GM12874 (cell line): ENCODE results near the gene EWSR1.

Experiments
- TF ChIP-seq, protein P1 (sequence below): IDR thresholded peaks from 2 replicates; pipeline ENCODE4 v1.5.1; 2011; ENCODE audit warnings: low read depth, mild to moderate bottlenecking, control low read depth, low read length, moderate library complexity; ENCODE audit not compliant: insufficient read depth

Gene EWSR1

GRCh38 chr22:29312218-29313125 lies 44.4 kb downstream of the EWSR1 start:
- TF ChIP-seq, protein P1, sequence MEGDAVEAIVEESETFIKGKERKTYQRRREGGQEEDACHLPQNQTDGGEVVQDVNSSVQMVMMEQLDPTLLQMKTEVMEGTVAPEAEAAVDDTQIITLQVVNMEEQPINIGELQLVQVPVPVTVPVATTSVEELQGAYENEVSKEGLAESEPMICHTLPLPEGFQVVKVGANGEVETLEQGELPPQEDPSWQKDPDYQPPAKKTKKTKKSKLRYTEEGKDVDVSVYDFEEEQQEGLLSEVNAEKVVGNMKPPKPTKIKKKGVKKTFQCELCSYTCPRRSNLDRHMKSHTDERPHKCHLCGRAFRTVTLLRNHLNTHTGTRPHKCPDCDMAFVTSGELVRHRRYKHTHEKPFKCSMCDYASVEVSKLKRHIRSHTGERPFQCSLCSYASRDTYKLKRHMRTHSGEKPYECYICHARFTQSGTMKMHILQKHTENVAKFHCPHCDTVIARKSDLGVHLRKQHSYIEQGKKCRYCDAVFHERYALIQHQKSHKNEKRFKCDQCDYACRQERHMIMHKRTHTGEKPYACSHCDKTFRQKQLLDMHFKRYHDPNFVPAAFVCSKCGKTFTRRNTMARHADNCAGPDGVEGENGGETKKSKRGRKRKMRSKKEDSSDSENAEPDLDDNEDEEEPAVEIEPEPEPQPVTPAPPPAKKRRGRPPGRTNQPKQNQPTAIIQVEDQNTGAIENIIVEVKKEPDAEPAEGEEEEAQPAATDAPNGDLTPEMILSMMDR: no peak

GRCh38 chr22:29313126-29313575 lies 45.1 kb downstream of the EWSR1 start:
- TF ChIP-seq, protein P1: peak; percentile 76

GRCh38 chr22:29313576-29314466 lies 45.8 kb downstream of the EWSR1 start:
- TF ChIP-seq, protein P1: no peak

DNA sequence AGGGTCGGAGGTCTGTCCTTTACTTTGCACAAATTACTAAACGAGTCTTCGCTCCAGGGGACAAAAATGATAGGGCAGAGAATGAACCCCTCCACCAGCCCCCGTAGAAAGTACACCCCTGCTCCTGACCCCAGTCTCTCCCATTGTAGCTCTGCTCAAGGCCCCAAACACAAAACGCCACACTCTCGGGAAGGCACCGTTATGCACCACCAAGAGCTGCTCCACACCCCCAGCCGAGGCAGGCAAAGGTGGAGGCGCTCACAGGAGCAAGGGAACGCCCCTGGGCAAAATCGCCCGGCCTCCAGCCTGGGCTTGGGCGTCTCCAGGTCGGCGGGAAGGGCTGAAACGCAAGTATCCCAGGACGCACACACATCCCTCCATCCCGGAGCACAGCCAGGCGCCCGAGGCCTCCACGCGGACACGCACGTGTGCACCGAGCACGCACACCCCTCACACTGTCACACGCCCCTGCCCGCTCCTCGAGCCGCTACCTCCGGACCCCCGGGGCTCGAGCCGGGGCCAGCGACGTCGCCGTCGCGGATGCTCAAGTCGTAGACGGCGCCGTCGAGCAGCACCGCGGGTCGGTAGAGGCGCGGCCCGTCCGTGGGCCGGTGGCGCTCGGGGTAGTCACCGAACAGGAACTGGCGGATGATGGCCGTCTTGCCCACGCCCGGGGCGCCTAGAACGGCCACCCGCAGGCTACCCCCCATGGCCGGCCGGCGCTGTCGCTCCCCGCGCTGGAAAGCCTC lies 46.6 kb downstream of the EWSR1 start:
- TF ChIP-seq, protein P1: no peak

- TF ChIP-seq, protein P1: no peak
These were observed 47.4 kb downstream of the EWSR1 start, which contains the start of gene RASL10A for GRCh38 chr22:29315286-29316140. Gene RASL10A (minus strand): TSS chr22:29315697. CDS start chr22:29315246, 451 bp downstream.

DNA sequence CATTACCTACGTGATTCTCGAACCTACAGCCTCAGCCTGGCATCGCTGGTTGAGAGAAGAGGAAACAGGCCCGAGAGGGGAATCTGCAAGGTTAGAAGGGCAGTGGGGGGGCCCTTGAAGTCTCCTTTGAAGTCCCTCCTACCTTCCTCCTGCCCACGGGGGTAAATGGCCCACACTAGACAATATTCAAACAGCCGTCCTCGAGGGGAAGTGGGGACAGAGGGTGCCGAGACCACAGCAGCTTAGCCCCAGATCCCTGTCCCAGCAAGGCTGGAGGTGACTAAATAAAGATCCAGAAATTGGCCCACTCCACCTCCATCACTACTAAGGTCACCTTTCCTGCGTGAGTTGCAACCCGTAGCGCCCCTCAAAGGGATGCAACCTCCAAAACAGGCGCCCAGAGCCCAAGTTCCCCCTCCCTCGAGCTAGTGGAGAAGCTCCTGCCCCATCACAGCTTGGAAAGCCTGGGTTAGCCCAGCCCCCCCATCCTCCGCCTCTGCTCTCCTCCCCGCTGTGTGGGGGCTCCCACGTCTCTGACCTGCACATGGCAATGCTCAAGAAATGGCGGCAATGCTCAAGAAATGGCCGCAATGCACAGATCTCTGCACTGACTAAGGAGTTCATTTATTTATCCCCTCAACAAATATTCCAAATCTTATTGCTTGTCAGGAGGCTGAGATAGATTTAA lies 48.2 kb downstream of the EWSR1 start:
- TF ChIP-seq, protein P1: no peak
